Thoracic aorta (tissue), 2 donors: ENCODE results near the gene RUNX1. TPM values are rescaled to one million over a fixed set of nuclear protein-coding genes. Genes with fewer than 3 reads are reported as not detected.
"Not testable (repeated sequence)": the region's sequence is repeated elsewhere in the genome, so short reads cannot be mapped to it uniquely, and the experiment has no call there.

Experiments used
- ATAC-seq: fragments of 150-250 bp; one replicate; pipeline ENCODE4 v1.8.0; 2017; ENCODE audit warnings: low read depth; ENCODE audit not compliant: insufficient number of reproducible peaks, low FRiP score
- DNase-seq: peaks from one replicate; pipeline ENCODE4 v3.0.0-alpha.2; 2020; ENCODE audit warnings: low spot score
- H3K27ac ChIP-seq, 2 donors: fragments of 200-600 bp; sonication (generic); 1 replicate in 1 of 2; 2 replicates in 1 of 2; pipeline ENCODE4 v1.5.1; 2016; ENCODE audit warnings: mild to moderate bottlenecking in 2 of 2, moderate library complexity in 2 of 2
- H3K27me3 ChIP-seq: fragments of 200-600 bp; sonication (generic); replicated peaks from 2 replicates; pipeline ENCODE4 v1.6.0; 2016; ENCODE audit warnings: mild to moderate bottlenecking; ENCODE audit not compliant: insufficient read depth
- H3K36me3 ChIP-seq: fragments of 200-600 bp; sonication (generic); one replicate; pipeline ENCODE4 v1.5.1; 2016
- H3K4me1 ChIP-seq, 2 donors: fragments of 200-600 bp; sonication (generic); 1 replicate in 1 of 2; 2 replicates in 1 of 2; pipeline versions ENCODE4 v1.5.1 to v1.6.0; 2016; ENCODE audit warnings: low read depth in 2 of 2, mild to moderate bottlenecking in 1 of 2; ENCODE audit not compliant: control insufficient read depth in 1 of 2
- H3K4me3 ChIP-seq: fragments of 200-600 bp; sonication (generic); 2 replicates; pipeline ENCODE4 v1.5.1; 2016; ENCODE audit warnings: mild to moderate bottlenecking
- H3K9me3 ChIP-seq: fragments of 200-600 bp; sonication (generic); 2 replicates; pipeline ENCODE4 v1.5.1; 2016
- CTCF ChIP-seq: fragments of 200-600 bp; sonication (generic); IDR thresholded peaks from one replicate; pipeline ENCODE4 v1.5.1; 2019; ENCODE audit warnings: antibody characterized with exemption
- total RNA-seq, 2 donors: library from RNA; depleted of rRNA; stranded (reverse); fragments of >200 nt; gene quantifications; one replicate each; pipeline versions ENCODE4 v1.1.0 to v1.2.3, GENCODE V29; 2016

RUNX1 gene
- total RNA-seq, 2 donors from 2014 or later = 47.4 to 64.7 TPM

- TF ChIP-seq CTCF = no peak
- Histone ChIP-seq H3K27me3 (no peaks in the 10 kb centered on the region), H3K9me3 (no peaks in the 10 kb centered on the region), H3K27ac (no peak overlapping the region), H3K36me3 (no peaks in the 10 kb centered on the region), H3K4me1 (no peaks in the 10 kb centered on the region), H3K4me3 (no peak overlapping the region)
- ATAC-seq (no peak), DNase-seq (no peak)
These were observed 96.4 kb downstream of the RUNX1 start for GRCh38 chr21:34952701-34953100.

DNA sequence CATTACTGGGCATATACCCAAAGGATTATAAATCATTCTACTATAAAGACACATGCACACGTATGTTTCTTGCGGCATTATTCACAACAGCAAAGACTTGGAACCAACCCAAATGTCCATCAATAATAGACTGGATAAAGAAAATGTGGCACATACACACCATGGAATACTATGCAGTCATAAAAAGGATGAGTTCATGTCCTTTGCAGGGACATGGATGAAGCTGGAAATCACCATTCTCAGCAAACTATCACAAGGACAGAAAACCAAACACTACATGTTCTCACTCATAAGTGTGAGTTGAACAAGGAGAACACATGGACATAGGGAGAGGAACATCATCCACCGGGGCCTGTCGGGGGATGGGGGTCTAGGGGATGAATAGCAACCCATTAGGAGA is 97.2 kb downstream of the RUNX1 start:
- not testable (repeated sequence) for H3K9me3 ChIP-seq, H3K27me3 ChIP-seq, H3K4me3 ChIP-seq, ATAC-seq, H3K4me1 ChIP-seq, H3K36me3 ChIP-seq, H3K27ac ChIP-seq, DNase-seq

DNA sequence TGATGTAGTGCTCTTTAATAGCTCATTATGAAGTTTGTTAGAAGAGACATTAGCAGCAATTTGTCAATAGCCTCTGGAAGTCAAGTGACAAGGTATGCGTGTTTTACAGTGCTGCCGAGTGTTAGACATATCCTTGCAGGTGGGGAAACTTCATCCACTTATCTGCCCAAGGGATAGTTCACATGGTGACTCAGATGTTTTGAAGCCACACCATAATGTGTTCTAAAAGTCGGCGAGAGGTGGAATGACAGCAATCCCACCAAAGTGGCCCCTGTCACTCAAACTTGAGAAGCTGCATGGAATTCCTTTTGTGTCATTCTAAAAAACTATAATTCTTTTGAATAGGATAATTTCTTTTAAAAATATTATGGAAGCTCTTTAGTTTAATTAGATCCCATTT is 98.1 kb downstream of the RUNX1 start:
- Histone ChIP-seq H3K4me3 (no peak overlapping the region), H3K4me1 (no peaks in the 10 kb centered on the region), H3K27me3 (no peaks in the 10 kb centered on the region), H3K9me3 (no peaks in the 10 kb centered on the region), H3K27ac (no peak overlapping the region), H3K36me3 (no peaks in the 10 kb centered on the region)
- no peak for TF ChIP-seq CTCF
- DNase-seq = no peak
- no peak for ATAC-seq

- Histone ChIP-seq H3K4me3 (no peak overlapping the region), H3K4me1 (no peaks in the 10 kb centered on the region), H3K27me3 (no peaks in the 10 kb centered on the region), H3K9me3 (no peaks in the 10 kb centered on the region), H3K27ac (no peak overlapping the region), H3K36me3 (no peaks in the 10 kb centered on the region)
- no peak for TF ChIP-seq CTCF
- ATAC-seq (no peak), DNase-seq (no peak)
These were observed 99.6 kb downstream of the RUNX1 start for GRCh38 chr21:34949499-34949898.

DNA sequence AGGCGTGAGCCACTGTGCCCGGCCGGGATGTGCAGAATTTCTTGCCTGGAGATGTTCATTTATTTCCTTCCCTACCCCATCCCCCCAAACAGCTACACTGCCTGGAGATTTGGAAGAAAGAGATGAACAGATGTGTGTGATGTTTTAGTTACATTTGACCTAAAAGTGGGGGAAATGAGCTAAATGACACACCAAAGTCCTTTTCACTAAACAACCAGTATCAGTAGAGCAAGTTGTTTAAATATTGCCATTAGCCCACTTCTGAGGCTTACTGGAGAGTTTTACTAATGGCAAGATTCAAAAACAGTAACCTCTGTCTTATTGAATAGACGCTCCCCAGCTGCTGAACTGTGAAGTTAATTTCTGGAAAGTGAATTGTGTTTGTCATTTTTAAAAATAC is 100.1 kb downstream of the RUNX1 start:
- Histone ChIP-seq H3K27ac (no peak overlapping the region), H3K27me3 (no peaks in the 10 kb centered on the region), H3K9me3 (no peaks in the 10 kb centered on the region), H3K4me3 (no peak overlapping the region), H3K4me1 (no peaks in the 10 kb centered on the region), H3K36me3 (no peaks in the 10 kb centered on the region)
- no peak for TF ChIP-seq CTCF
- ATAC-seq (no peak), DNase-seq (no peak)

GRCh38 chr21:34948157-34948556 is 100.9 kb downstream of the RUNX1 start:
- TF ChIP-seq CTCF = no peak
- Histone ChIP-seq H3K9me3 (no peaks in the 10 kb centered on the region), H3K36me3 (no peaks in the 10 kb centered on the region), H3K27me3 (no peaks in the 10 kb centered on the region), H3K4me1 (no peaks in the 10 kb centered on the region), H3K4me3 (no peak overlapping the region), H3K27ac (no peak overlapping the region)
- DNase-seq = no peak
- no peak for ATAC-seq
